Smooth muscle cell (in vitro differentiated cells): Measurements from ENCODE around the gene LONRF3. TPM values are rescaled to one million over a fixed set of nuclear protein-coding genes. Genes with fewer than 3 reads are reported as not detected.

ENCODE experiments used
- DNase-seq: peaks from one replicate; lab custom pipeline; 2025; ENCODE audit not compliant: unreplicated experiment; lab: John Stamatoyannopoulos, UW
- H2AFZ ChIP-seq: fragments of 200-600 bp; sonication (generic); 2 replicates; pipeline ENCODE4 v1.6.0; 2016; ENCODE audit warnings: antibody characterized with exemption, low read depth, mild to moderate bottlenecking
- H3F3A ChIP-seq: fragments of 200-600 bp; sonication (generic); 2 replicates; pipeline ENCODE4 v1.6.0; 2017; ENCODE audit warnings: antibody characterized with exemption, low read depth
- H3K27ac ChIP-seq: fragments of 200-600 bp; sonication (generic); 2 replicates; pipeline ENCODE4 v1.5.1; 2016; ENCODE audit warnings: low read depth, mild to moderate bottlenecking
- H3K27me3 ChIP-seq: fragments of 200-600 bp; sonication (generic); 2 replicates; pipeline ENCODE4 v1.6.1; 2016; ENCODE audit warnings: low read depth, mild to moderate bottlenecking
- H3K36me3 ChIP-seq: fragments of 200-600 bp; sonication (generic); 2 replicates; pipeline ENCODE4 v1.5.1; 2016; ENCODE audit warnings: low read depth
- H3K4me1 ChIP-seq: fragments of 200-600 bp; sonication (generic); 2 replicates; pipeline ENCODE4 v1.5.1; 2016; ENCODE audit warnings: low read depth
- H3K4me2 ChIP-seq: fragments of 200-600 bp; sonication (generic); 2 replicates; pipeline ENCODE4 v1.6.0; 2016; ENCODE audit warnings: mild to moderate bottlenecking
- H3K4me3 ChIP-seq: fragments of 200-600 bp; sonication (generic); 2 replicates; pipeline ENCODE4 v1.5.1; 2016; ENCODE audit warnings: mild to moderate bottlenecking
- H3K79me2 ChIP-seq: fragments of 200-600 bp; sonication (generic); 2 replicates; pipeline ENCODE4 v1.6.0; 2016; ENCODE audit warnings: low read depth, mild to moderate bottlenecking
- H3K9ac ChIP-seq: fragments of 200-600 bp; sonication (generic); 2 replicates; pipeline ENCODE4 v1.6.0; 2016; ENCODE audit warnings: low read depth
- H3K9me3 ChIP-seq: fragments of 200-600 bp; sonication (generic); replicated peaks from 2 replicates; pipeline ENCODE4 v1.5.1; 2016; ENCODE audit warnings: low read depth
- H4K20me1 ChIP-seq: fragments of 200-600 bp; sonication (generic); 2 replicates; pipeline ENCODE4 v1.6.0; 2016; ENCODE audit warnings: low read depth
- WGBS: methylation state at CpG from one replicate; pipeline ENCODE4 v1.1.7; 2016; ENCODE audit warnings: low lambda C conversion rate; 5-methylcytosine and 5-hydroxymethylcytosine counted together
- polyA plus RNA-seq: library from polyadenylated mRNA; unstranded; fragments of >200 nt; fragmentation: Nextera tagmentation; extraction: Ambion mirVana; gene quantifications from 2 replicates; pipeline ENCODE4 v1.2.1, GENCODE V29; 2016
- total RNA-seq: library from RNA; depleted of rRNA; stranded (reverse); fragments of >200 nt; gene quantifications from 2 replicates; pipeline ENCODE4 v1.2.3, GENCODE V29; 2014
- TF ChIP-seq, protein P1 (sequence below): fragments of 200-600 bp; sonication (generic); IDR thresholded peaks from 2 replicates; pipeline ENCODE4 v1.5.1; 2017; ENCODE audit warnings: borderline replicate concordance, mild to moderate bottlenecking, antibody characterized with exemption; ENCODE audit not compliant: insufficient read depth, poor library complexity, severe bottlenecking

LONRF3 gene
- total and polyA plus RNA-seq, 2 experiments from 2014 or later, result 0.36 TPM; not detected in 1

DNA sequence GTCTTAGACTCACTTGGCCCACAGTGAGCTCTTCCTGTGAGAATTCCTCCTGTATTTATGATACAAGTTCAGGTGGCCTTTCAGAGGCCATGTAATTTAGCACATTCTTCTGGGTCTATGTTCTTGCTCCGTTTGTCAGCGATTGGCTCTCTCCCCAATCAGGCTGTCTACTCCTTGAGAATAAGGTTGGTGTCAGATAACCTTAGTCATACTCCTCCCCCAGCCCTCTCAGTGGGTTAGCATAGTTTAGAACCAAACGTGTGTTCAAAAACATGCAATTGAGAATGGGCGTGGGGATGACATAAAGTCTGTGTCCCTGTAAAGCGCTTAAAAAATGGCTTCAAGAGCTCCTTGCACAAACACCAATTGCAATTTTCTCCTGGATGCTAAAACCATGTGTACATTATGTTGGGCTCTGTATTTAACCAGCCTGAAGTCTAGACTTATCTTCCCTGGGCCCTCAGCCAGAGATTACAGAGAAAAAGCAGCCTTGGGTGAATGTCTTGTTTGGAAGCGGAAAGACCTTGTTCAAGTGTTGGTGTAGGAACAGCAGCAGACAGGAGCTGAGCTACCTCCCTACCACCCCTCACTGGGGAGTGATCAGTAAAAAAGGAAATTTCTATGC lies 88.4 kb downstream of the LONRF3 start:
- Histone ChIP-seq H2AFZ (no peak overlapping the region), H3K9me3 (no peaks in the 10 kb centered on the region), H3K4me1 (no peaks in the 10 kb centered on the region), H3K27ac (no peak overlapping the region), H3F3A (no peaks in the 10 kb centered on the region), H3K9ac (no peak overlapping the region), H4K20me1 (no peaks in the 10 kb centered on the region), H3K4me3 (no peak overlapping the region), H3K27me3 (no peaks in the 10 kb centered on the region), H3K36me3 (no peaks in the 10 kb centered on the region), H3K4me2 (no peak overlapping the region), H3K79me2 (no peaks in the 10 kb centered on the region)
- 62% methylated on average over 6 of the region's 6 CpGs for WGBS
- TF ChIP-seq, protein P1, sequence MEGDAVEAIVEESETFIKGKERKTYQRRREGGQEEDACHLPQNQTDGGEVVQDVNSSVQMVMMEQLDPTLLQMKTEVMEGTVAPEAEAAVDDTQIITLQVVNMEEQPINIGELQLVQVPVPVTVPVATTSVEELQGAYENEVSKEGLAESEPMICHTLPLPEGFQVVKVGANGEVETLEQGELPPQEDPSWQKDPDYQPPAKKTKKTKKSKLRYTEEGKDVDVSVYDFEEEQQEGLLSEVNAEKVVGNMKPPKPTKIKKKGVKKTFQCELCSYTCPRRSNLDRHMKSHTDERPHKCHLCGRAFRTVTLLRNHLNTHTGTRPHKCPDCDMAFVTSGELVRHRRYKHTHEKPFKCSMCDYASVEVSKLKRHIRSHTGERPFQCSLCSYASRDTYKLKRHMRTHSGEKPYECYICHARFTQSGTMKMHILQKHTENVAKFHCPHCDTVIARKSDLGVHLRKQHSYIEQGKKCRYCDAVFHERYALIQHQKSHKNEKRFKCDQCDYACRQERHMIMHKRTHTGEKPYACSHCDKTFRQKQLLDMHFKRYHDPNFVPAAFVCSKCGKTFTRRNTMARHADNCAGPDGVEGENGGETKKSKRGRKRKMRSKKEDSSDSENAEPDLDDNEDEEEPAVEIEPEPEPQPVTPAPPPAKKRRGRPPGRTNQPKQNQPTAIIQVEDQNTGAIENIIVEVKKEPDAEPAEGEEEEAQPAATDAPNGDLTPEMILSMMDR, result no peak
- DNase-seq, result no peak

- Histone ChIP-seq H3K27ac (no peak overlapping the region), H3K4me2 (no peak overlapping the region), H3K79me2 (no peaks in the 10 kb centered on the region), H4K20me1 (no peaks in the 10 kb centered on the region), H3K4me1 (no peaks in the 10 kb centered on the region), H3F3A (no peaks in the 10 kb centered on the region), H3K36me3 (no peaks in the 10 kb centered on the region), H3K27me3 (no peaks in the 10 kb centered on the region), H2AFZ (no peak overlapping the region), H3K4me3 (no peak overlapping the region), H3K9ac (no peak overlapping the region), H3K9me3 (no peaks in the 10 kb centered on the region)
- WGBS, result 83% methylated on average over 7 of the region's 7 CpGs
- no peak for DNase-seq
- TF ChIP-seq, protein P1, result no peak
These were observed 89.0 kb downstream of the LONRF3 start for GRCh38 chrX:119063428-119063827.

GRCh38 chrX:119067023-119067739 lies 92.8 kb downstream of the LONRF3 start:
- Histone ChIP-seq H3K4me3 (no peak overlapping the region), H3K27me3 (peaks cover 5% of the 10 kb centered on the region), H3F3A (no peaks in the 10 kb centered on the region), H3K9ac (no peak overlapping the region), H2AFZ (no peak overlapping the region), H3K27ac (no peak overlapping the region), H3K9me3 (no peaks in the 10 kb centered on the region), H4K20me1 (no peaks in the 10 kb centered on the region), H3K4me2 (no peak overlapping the region), H3K4me1 (no peaks in the 10 kb centered on the region), H3K36me3 (no peaks in the 10 kb centered on the region), H3K79me2 (no peaks in the 10 kb centered on the region)
- no peak for DNase-seq
- 22% methylated on average over 7 of the region's 7 CpGs for WGBS
- TF ChIP-seq, protein P1, result peak; percentile 55

Other genes with a start within 250 kb of the LONRF3 start
- 85.9 and 97.2 TPM in 2 replicates for gene IL13RA1, start 247.0 kb upstream of the LONRF3 start, total RNA-seq
- 50.5 and 67.0 TPM in 2 replicates for gene IL13RA1, start 247.0 kb upstream of the LONRF3 start, polyA plus RNA-seq
- gene ZCCHC12, start 150.8 kb upstream of the LONRF3 start, total RNA-seq, result 0.49 TPM in 1 of 2 replicates, not detected in the other
- gene ZCCHC12, start 150.8 kb upstream of the LONRF3 start, polyA plus RNA-seq, result 0.38 TPM in 1 of 2 replicates, not detected in the other
- not detected in 2 replicates for gene CT47C1, start 98.4 kb downstream of the LONRF3 start, total RNA-seq
- gene CT47C1, start 98.4 kb downstream of the LONRF3 start, polyA plus RNA-seq, result not detected in 2 replicates
- gene KIAA1210, start 153.2 kb downstream of the LONRF3 start, total RNA-seq, result not detected in 2 replicates
- gene KIAA1210, start 153.2 kb downstream of the LONRF3 start, polyA plus RNA-seq, result not detected in 2 replicates